ENCODE data around the gene CDK15.
"Not testable (repeated sequence)": the region's sequence is repeated elsewhere in the genome, so short reads cannot be mapped to it uniquely, and the experiment has no call there.

The CDK15 gene

DNA sequence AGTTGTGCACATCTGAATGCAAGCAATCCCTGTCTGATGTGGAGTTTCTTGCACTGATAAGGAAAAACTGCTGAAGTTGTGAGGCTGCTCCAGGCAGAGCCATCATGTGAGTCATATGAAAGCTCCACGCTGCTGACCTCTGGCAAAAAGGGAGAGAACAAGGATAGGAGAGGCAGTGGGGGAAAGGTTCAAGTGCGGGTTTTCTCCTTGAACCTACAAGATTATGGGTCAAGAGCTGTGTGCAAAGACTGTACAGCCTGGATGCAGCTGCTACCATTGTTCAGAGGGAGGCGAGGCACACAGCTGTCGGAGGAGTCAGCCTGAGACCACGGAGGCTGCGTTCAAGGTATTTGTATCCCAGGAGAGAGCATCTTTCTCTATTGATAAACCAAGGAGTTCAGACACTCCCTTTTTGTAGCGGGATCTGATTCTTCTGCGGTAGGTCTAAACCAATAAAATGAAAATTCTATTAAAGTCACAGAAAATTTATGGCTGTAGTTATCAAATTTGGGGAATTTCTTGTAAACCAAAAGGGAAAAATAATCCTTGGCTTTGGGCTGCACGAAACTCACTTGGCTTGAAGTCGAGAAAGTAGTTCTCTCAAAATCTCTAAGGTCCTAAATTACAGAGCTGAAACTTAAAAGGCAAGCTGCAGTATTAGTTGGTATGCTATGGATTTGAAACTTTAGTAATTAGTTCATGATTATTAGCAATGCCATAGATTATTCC is at the start of gene CDK15:
TSS of gene CDK15 (plus strand) at position 96 of the 729 bp plus-strand sequence. CDS start at position 224, 128 bp downstream.
- DNase-seq (ENCODE audit: low spot score), result no peak

DNA sequence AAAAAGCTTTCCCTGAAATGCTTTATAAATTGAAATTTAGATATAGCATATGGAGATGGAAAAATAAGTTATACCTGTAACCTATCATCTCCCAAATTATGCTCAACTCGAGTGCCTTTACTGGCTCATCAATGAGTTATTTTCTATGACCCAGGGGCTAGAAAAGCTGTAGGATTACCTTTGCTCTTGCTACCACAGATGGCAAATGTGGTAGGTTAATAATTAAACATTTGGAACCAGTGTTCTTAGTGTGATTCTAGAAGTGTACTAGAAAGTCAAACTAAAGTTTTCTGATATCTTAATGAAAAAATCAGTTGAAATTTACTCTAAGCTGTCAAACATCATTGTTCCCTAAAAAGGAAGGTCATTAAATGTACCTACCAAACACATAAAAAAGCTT is 48.1 kb upstream of the CDK15 start:
- DNase-seq (ENCODE audit: low spot score), result no peak

DNA sequence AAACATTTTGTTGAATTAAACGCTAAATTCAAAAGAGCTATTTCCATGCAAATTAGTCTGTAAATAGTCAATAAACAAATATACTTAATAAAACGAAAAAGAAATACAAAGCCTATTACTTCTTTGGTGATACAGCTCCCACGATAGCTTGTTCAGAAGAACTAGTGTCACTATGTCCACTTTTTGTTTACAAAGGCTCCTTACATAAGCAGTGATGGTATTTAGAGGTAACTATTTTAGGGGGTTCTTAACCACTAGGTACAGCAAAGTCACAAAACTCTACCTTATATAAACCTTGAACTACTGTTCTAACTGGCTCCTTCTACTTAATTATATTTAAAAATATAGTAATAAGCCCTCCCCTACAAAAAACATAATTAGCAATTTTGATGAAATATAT is 47.5 kb upstream of the CDK15 start:
- no peak for DNase-seq (ENCODE audit: low spot score)

DNA sequence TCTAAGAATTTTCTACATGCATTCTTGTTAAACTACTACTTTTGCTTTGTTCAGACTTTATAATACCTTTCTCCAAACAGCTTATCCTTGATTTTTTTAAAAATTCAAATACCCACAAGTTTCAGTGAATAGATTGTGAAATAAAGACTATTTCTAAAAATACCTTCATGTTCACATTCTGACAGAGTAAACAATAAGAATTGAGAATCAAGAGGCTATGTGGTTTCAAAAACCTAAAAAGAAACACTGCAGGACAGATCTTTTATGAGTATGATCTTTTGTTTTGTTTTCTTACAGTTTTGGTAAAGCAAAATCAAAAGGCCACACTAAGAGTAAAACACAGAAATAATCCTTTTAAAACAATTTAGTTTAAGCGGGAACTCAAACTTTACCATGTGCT is 46.8 kb upstream of the CDK15 start:
- DNase-seq (ENCODE audit: low spot score), result no peak

DNA sequence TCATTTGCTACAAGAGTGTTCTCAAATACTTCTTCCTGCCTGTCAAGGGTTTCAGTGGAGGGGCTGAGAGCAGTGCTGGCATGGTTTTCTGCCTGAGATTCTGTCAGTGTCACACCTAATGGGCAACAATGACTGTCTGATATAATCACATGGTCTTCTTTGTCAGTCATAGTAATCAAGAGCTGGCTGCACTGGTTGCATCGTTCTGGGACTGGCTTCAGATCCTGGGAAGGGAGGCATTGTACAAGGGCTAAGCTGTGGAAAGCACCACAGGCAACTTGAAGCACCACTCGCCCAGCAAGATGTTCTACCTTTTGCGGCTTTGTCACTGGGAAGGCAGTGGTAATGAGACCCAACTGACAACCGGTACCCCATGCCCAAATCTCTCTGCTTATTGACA is 45.2 kb upstream of the CDK15 start:
- no peak for DNase-seq (ENCODE audit: low spot score)

DNA sequence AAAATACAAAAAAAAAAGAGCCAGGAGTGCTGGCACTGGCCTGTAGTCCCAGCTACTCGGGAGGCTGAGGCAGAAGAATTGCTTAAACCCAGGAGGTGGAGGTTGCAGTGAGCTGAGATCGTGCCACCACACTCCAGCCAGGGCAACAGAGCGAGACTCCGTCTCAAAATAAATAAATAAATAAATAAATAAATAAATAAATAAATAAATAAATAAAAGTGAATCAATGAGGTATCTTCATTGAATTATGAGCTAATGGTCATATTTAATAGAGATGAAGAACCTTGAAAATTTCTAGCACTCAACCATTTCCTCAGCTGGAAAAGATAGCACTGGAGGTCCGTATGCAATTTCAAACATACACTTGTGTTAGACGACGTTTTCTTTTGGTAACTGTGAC is 41.9 kb upstream of the CDK15 start:
- not testable (repeated sequence) for DNase-seq (ENCODE audit: low spot score)

DNA sequence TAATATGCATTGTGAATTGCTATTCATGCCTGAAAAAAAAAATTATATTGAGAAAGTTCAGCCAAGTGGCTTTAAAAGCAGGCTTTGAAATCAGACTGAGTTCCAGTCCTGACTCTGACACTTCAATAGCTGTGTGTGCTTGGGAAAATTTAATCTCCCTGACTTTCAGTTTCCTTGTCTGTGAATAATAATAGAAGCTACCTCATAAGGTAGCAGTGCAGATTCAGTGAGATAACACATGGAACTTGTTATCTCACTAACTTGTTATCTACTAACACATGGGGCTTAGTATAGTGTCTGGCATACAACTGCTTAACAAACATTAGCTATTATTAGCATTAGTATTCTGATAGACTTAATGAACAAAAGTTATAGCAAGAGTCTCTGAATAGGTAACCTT is 40.5 kb upstream of the CDK15 start:
- DNase-seq (ENCODE audit: low spot score), result no peak

DNA sequence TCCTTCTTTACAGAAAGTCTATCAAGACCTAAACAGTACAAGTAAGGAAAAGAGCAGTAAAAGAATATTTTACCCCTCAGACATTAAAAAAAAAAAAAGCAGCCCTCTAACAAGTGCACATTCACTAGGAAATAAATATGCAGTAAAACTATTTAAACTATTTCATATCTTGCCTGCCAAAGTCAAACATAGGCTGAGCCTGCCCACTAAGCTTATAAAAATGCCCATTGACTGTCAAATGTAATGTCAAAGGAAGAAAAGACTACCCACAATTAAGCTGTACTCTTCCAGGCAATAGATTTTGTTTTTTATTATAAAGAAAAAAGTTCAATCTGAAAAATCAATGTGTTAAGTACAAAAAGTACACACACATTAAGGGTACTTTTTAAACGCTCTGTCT is 37.4 kb upstream of the CDK15 start:
- DNase-seq (ENCODE audit: low spot score), result no peak

DNA sequence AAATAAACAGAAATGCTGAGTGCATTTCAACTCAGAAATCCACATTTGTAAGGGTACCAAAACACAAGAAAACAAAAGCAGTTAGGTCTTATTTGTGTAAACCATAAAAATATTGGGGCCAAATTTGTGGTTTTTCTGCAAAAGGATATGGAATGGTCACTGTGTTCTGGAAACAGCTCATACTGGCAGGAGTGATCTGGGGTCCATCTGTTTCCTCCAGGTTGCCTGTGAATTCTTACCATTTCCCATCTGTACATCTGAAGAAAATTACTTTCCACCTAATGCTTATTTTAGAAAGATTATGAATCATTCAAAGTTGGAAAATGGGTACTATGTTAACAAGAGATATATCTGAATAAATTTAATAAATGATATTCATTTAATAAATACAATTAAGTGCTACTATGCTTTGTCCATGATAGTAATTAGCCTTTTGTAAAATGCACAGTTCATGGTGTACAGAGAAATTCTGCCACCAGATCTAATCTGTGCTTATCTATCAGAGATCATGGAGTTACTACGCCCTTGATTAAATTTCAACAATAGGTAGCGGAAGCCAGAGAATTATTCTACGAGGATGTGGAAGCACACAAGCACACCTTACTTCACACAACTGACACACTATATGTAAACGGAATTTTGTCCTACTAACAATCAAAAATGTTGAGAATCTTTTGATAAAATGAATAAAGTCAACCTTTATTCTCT is 36.5 kb upstream of the CDK15 start:
- no peak for DNase-seq (ENCODE audit: low spot score)

DNA sequence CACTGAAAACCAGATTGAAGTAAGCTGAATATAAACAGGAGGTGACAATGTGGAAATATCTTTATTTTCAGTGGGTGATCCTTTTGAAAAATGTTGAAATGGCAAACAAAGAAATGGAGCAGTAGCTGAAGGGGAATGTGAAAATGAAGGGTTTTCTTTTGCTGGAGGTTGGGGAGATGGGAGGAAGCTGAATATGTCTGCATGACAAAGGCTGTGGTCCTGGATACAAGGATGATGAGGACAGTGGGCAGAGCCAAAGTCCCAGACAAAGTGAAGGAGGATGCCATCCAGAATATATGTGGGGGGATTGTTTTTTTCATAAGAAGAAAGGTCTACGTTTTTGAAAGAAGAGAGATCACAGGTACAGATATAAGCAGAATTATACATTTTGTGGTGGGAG is 32.3 kb upstream of the CDK15 start:
- DNase-seq (ENCODE audit: low spot score), result no peak

DNA sequence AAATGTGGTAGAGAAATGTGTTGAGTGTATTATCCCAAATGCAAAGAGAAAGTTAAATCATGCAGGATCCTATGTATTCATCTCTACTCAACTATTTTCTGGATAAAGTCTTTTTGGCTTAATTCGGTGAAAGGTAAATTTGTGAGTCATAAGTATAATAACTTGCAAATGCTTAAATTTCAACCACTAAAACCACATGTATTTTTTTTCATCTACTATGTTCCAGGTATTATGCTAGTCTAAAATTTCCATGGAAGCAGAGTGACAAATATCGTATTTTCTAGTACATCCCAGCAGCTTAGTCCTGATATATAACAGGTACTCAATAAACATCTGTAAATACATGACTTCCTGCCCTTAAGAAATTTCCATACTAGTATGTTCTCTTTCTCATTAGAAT is 31.8 kb upstream of the CDK15 start:
- no peak for DNase-seq (ENCODE audit: low spot score)

DNA sequence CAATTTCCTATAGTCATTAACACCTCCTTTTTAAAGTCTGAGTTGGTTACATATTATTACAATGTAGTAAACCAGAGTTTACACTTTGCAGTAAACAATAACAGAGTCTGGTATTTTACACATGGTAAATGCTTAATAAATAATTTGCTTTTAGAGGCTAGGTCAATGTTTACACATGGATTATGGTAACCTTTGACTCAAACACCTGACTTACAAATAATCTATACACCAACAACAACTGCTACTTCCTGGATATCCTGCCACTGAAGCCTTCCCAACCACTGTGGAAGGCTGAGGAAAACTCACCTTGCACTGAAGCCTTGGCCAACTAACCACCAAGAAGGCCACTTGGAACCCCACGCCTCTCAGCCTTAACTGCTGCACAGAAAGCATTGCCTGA is 31.0 kb upstream of the CDK15 start:
- no peak for DNase-seq (ENCODE audit: low spot score)

DNA sequence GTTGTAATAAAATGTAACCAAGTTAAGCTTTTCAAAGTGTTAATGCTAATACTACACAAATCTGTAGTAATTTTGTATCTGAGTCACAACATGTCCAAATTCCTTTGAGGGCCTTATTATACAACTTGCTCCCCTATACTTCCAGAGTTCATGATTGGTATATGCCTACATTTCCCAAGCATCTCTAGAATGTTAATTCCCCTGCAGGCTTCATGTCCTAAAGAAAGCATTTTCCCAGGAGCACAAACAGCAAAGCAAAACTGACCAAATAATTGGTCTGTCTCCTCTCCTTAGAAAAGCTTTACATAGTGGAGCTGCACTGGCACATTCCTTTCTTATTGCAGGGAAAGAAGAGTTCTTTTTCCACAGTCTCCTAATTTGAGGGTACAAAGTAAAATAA is 29.3 kb upstream of the CDK15 start:
- DNase-seq (ENCODE audit: low spot score), result no peak

DNA sequence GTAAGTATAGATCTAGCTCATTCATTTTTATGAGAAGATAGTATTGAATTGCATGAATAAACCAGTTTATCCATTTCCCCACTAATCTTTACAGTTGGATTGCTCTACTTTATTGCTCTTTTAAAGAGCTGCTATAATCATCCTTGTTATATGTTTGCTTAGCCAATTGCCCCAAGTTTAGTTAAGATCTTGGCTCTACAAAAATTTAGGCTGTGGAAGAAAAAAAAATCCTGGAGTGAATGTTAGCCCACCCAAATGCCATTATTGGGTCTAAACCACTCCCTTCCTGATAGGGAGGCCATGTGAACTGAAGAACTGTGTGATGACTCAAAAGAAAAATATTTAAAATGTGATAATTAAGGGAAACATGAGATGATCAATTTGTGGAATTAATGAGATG is 28.5 kb upstream of the CDK15 start:
- DNase-seq (ENCODE audit: low spot score), result no peak

DNA sequence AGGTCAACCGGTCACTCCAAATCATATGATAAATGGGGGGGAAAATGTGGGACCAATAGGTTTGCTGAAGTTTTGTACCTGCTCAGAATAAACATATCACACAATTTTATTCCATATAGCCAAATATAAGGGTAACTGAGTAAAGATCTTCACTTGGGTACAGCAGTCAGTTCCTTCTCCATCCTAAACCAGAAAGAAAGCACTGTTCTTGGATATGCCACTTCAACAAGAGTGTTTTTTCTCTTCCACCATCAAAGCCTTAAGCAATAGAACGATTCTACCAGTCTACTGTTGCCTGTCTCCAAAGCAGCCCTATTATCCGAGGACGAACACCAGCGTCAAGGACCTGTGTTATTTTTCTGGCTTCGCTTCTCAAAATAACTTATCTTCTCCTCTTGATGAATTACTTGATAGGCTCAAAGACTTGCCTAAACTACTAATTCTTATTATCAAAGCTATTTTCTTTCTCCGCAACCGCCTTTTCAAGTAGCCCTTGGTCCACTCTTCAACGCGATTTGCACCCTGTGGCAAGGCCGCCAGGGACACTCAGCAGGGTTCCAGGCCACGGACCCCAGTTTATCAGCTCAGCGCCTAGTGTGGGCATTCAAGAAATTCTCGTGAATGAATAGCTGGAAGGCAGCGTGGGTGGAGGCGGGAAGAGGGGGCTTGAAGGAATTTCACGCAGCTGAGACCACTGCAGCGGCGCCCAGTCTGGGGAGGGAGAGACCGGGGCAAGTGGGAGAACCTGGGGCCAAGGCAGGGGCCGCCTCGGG is 26.2 kb upstream of the CDK15 start:
- DNase-seq (ENCODE audit: low spot score), result no peak

DNA sequence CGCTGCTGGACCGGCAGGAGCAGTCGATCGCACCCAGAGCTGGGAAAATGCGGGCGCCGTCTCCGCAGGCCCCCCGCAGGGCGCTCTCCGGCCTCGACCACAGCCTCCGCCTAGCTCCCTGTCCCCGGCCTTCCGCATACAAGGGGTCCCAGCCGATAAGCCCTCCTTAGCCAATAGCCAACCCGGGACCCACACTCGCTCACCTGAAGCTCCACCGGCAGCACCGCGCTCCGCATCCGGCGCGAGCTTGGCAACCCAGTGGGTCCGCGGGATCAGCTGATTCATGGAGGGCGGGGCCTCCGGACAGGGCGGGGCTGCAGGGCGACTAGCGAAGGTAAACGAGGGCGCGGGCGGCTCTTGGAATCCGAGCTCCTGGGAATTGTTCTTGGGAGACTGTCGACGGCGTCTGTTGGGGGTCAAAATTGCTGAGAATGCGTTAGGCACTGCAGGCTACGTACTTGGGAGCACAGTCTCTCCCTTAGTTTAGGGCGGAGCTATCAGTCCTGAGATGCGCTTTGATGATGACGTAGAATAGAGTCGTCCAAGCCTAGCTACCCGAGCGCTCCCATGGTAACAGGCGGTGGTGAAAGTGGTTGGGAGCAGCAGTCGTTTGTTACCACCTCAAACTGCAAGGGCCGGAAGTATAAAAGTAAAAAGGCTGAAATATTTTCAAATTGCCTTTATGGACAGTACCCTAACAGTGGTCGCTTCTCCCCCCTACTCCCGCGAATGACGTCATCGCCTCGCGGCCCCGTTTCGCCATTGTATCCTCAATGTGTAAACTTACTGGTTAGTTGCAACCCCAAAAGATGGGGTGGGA is 25.5 kb upstream of the CDK15 start, which contains the start of gene ALS2:
TSS of gene ALS2 (minus strand) at position 260 of the 820 bp plus-strand sequence. CDS start 12,048 bp downstream, outside the sequence.
- peak; percentile 95 for DNase-seq (ENCODE audit: low spot score)

DNA sequence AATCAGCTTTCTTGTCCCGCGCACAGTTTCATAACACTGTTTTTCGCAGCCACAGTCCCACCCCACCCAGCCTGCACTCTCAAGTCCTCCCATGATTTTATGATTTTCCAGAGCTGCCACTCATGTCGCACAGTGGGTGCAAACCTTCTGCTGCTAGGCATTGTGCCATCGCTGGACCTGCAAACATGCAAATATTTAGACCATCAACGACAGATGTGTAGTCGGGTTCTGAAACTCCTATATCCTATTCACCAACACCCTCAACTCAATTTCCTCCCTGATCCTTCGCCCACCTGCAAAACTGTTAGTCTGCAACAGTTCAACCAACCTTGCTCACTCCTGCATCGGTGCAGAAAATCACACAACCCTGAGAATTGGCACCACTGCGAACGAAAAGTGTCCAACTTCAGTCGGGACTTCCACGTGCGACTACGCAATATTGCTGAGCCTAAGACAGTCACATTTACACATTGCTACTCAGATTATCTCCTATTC is 24.7 kb upstream of the CDK15 start:
- DNase-seq (ENCODE audit: low spot score), result peak; percentile 67

DNA sequence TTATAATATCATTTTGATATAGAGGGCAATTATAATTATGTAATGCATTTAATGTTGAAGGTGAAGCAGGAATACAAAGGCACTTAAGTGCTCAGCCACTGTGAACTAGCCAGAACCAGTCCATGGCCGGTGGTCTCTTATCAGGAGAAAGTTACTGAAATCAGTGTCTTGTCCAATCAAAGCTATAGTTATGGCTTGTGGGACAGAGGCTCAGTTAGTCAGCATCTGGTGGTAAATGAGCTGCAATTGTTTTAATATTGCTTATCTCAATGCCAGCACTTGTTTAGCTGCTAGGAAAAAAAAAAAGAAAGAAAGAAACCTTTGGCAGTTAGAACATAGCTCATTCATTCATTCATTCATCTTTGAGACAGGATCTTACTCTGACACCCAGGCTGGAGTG is 21.8 kb upstream of the CDK15 start:
- no peak for DNase-seq (ENCODE audit: low spot score)

DNA sequence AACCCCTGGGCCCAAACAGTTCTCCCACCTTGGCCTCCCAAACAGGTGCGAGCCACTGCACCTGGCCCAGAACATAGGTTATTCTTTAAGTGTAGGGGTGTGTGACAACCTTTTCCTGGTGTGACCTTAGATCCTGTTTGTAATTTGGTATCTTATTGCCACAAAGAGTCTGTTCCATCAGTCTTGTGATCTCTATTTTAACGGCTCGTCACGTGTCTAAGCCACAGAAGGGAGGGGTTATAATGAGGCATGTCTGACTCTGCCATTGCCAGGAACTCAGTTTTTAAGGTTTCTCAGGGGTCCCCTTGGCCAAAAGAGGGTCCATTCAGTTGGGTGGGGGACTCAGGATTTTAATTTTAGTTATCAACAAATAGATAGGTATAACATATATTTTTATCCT is 21.2 kb upstream of the CDK15 start:
- DNase-seq (ENCODE audit: low spot score), result no peak

DNA sequence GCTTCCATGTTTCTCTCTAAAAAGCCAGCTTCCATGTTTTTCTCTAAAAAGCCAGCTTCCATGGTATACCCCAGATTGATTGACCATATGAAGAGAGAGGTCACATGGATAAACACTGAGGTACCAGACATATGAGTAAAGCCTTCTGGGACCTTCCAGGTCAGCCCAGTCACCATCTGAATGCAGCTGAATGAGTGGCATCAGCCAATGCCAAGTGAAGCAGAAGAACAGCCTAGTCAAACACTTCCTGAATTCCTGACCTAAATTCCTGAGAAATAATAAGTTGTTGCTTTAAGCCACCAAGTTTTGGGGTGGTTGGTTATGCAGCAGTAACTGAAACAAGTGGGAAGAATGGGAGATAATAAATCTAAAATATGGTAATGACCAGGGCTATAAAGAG is 19.9 kb upstream of the CDK15 start:
- no peak for DNase-seq (ENCODE audit: low spot score)

DNA sequence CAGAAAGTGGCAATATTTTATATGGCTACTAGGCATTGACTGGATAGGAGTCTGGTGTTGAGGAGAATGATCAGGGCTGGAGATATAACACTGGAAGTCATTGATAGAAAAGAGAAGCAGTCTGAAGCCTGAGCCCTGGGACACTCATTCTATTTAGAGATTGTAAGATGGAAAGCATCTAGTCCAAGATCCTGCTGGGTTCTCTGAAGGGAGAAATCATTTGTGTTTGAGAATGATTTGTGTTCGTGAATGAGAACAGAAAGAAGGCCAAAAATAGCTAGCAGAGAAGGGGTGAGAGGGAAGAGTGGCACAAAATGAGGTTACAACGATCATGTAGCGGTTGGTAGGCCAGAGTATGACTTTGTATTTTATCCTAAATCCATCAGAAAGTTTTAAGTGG is 18.0 kb upstream of the CDK15 start:
- DNase-seq (ENCODE audit: low spot score), result no peak

DNA sequence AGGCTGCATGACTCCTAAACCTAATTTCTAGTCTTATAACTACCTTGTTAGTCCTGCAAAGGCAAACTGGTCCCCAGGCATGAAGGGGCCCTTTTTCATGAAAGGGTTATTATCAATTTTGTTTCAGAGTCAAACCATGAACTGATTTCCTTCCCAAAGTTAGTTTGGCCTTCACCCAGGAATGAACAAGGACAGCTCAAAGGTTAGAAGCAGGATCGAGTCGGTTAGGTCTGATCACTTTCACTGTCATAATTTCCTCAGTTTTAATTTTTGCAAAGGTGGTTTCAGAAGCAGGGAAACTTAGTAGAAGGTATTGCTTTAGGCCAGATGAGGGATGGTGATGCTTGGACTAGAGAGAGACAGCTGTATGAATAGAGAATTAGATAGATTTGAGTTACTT is 16.9 kb upstream of the CDK15 start:
- DNase-seq (ENCODE audit: low spot score), result no peak

Data from left forelimb (tissue), 1 donor.